ENCODE measurements around the gene OR11H6. TPM values are rescaled to one million over a fixed set of nuclear protein-coding genes. Genes with fewer than 3 reads are reported as not detected.
"Not testable (repeated sequence)": the region's sequence is repeated elsewhere in the genome, so short reads cannot be mapped to it uniquely, and the experiment has no call there.

The OR11H6 gene
- total RNA-seq, 1 donor from 2014 or later = not detected

GRCh38 chr14:20247646-20248246, 24.2 kb downstream of the OR11H6 start:
- Mint-ChIP-seq H3K9me3 (ENCODE audit: low read depth) (peaks cover 31% of the 10 kb centered on the region), H3K4me3 (ENCODE audit: low read depth) (no peak overlapping the region), H3K27me3 (no peaks in the 10 kb centered on the region), H3K27ac (no peak overlapping the region), H3K36me3 (ENCODE audit: insufficient read depth) (no peaks in the 10 kb centered on the region), H3K4me1 (ENCODE audit: low read depth) (no peaks in the 10 kb centered on the region)
- no peak for DNase-seq (ENCODE audit: low spot score, unreplicated experiment)
- TF ChIP-seq CTCF (IDR thresholded peaks at IDR 0.05; ENCODE audit: unreplicated experiment) = no peak

GRCh38 chr14:20262642-20263128, 39.2 kb downstream of the OR11H6 start:
- H3K9me3 Mint-ChIP-seq (ENCODE audit: low read depth) = peaks cover 19% of the 10 kb centered on the region

GRCh38 chr14:20264361-20264760, 40.9 kb downstream of the OR11H6 start:
- not testable (repeated sequence) for H3K4me1 Mint-ChIP-seq (ENCODE audit: low read depth); H3K4me3 Mint-ChIP-seq (ENCODE audit: low read depth); H3K27me3 Mint-ChIP-seq; H3K36me3 Mint-ChIP-seq (ENCODE audit: insufficient read depth); DNase-seq (ENCODE audit: low spot score, unreplicated experiment); H3K27ac Mint-ChIP-seq
- H3K9me3 Mint-ChIP-seq (ENCODE audit: low read depth) = peaks cover 22% of the 10 kb centered on the region

More at GRCh38 chr14:20262642-20263128, 39.2 kb downstream of the OR11H6 start:
- no peaks in the 10 kb centered on the region for H3K36me3 Mint-ChIP-seq (ENCODE audit: insufficient read depth)
- no peak for DNase-seq (ENCODE audit: low spot score, unreplicated experiment)
- no peak overlapping the region for H3K4me3 Mint-ChIP-seq (ENCODE audit: low read depth)
- no peak for TF ChIP-seq CTCF (IDR thresholded peaks at IDR 0.05; ENCODE audit: unreplicated experiment)
- H3K27ac Mint-ChIP-seq = no peak overlapping the region
- no peaks in the 10 kb centered on the region for H3K27me3 Mint-ChIP-seq
- H3K4me1 Mint-ChIP-seq (ENCODE audit: low read depth) = no peaks in the 10 kb centered on the region

GRCh38 chr14:20274062-20274461, 50.6 kb downstream of the OR11H6 start:
- H3K9me3 Mint-ChIP-seq (ENCODE audit: low read depth) = peaks cover 68% of the 10 kb centered on the region
- TF ChIP-seq CTCF (IDR thresholded peaks at IDR 0.05; ENCODE audit: unreplicated experiment) = no peak
- no peak for DNase-seq (ENCODE audit: low spot score, unreplicated experiment)
- H3K27me3 Mint-ChIP-seq = no peaks in the 10 kb centered on the region
- H3K36me3 Mint-ChIP-seq (ENCODE audit: insufficient read depth) = peaks cover 45% of the 10 kb centered on the region
- no peak overlapping the region for H3K27ac Mint-ChIP-seq
- no peak overlapping the region for H3K4me3 Mint-ChIP-seq (ENCODE audit: low read depth)
- H3K4me1 Mint-ChIP-seq (ENCODE audit: low read depth) = no peaks in the 10 kb centered on the region

Other genes with a start within 250 kb of the OR11H6 start
- not detected in 2 replicates for gene OR4K15, start 248.1 kb upstream of the OR11H6 start, total RNA-seq
- not detected in 2 replicates for gene OR4Q2, start 221.5 kb upstream of the OR11H6 start, total RNA-seq
- gene OR4K14, start 204.4 kb upstream of the OR11H6 start, total RNA-seq = not detected in 2 replicates
- gene OR4K13, start 187.7 kb upstream of the OR11H6 start, total RNA-seq = not detected in 2 replicates
- not detected in 2 replicates for gene OR4L1, start 163.7 kb upstream of the OR11H6 start, total RNA-seq
- not detected in 2 replicates for gene OR4K17, start 113.0 kb upstream of the OR11H6 start, total RNA-seq
- gene OR4N5, start 84.9 kb upstream of the OR11H6 start, total RNA-seq = not detected in 2 replicates
- not detected in 2 replicates for gene OR11G2, start 32.8 kb upstream of the OR11H6 start, total RNA-seq
- not detected in 2 replicates for gene OR11H7, start 5.3 kb downstream of the OR11H6 start, total RNA-seq
- gene OR11H4, start 15.6 kb downstream of the OR11H6 start, total RNA-seq = not detected in 2 replicates
- gene TTC5, start 82.2 kb downstream of the OR11H6 start, total RNA-seq = 29.4 and 30.0 TPM in 2 replicates
- gene CCNB1IP1, start 109.6 kb downstream of the OR11H6 start, total RNA-seq = 112 and 122 TPM in 2 replicates
- 32.2 and 35.6 TPM in 2 replicates for gene PARP2, start 119.9 kb downstream of the OR11H6 start, total RNA-seq
- 26.5 and 28.5 TPM in 2 replicates for gene TEP1, start 189.8 kb downstream of the OR11H6 start, total RNA-seq
- gene KLHL33, start 212.5 kb downstream of the OR11H6 start, total RNA-seq = 0.04 and 0.05 TPM in 2 replicates
- 89.0 and 94.4 TPM in 2 replicates for gene OSGEP, start 231.1 kb downstream of the OR11H6 start, total RNA-seq
- 309 and 322 TPM in 2 replicates for gene APEX1, start 231.5 kb downstream of the OR11H6 start, total RNA-seq
- 41.1 and 45.6 TPM in 2 replicates for gene PIP4P1, start 237.7 kb downstream of the OR11H6 start, total RNA-seq
- gene PNP, start 245.7 kb downstream of the OR11H6 start, total RNA-seq = 45.9 and 48.9 TPM in 2 replicates